ENCODE results near the gene EYS.

The EYS gene

GRCh38 chr6:63709148-63709547 is 1997.9 kb downstream of the EYS start:
- no peak for TF ChIP-seq MYC (IDR thresholded peaks at IDR 0.05; ENCODE audit: low read depth, low read length)
- TF ChIP-seq MAX (IDR thresholded peaks at IDR 0.05; ENCODE audit: low read depth, low read length) = no peak
- no peak for TF ChIP-seq CTCF (IDR thresholded peaks at IDR 0.05; ENCODE audit: low read depth, low read length)
- no peak for TF ChIP-seq POLR2A (IDR thresholded peaks at IDR 0.05; ENCODE audit: extremely low read depth, insufficient read length)
- H3K4me3 ChIP-seq (ENCODE audit: low read depth, low read length) = no peak overlapping the region
- no peak for DNase-seq (ENCODE audit: low read depth)

GRCh38 chr6:63708631-63709030 is 1998.4 kb downstream of the EYS start:
- TF ChIP-seq MAX (IDR thresholded peaks at IDR 0.05; ENCODE audit: low read depth, low read length) (no peak), MYC (IDR thresholded peaks at IDR 0.05; ENCODE audit: low read depth, low read length) (no peak), CTCF (IDR thresholded peaks at IDR 0.05; ENCODE audit: low read depth, low read length) (no peak), POLR2A (IDR thresholded peaks at IDR 0.05; ENCODE audit: extremely low read depth, insufficient read length) (no peak)
- DNase-seq (ENCODE audit: low read depth) = no peak
- no peak overlapping the region for H3K4me3 ChIP-seq (ENCODE audit: low read depth, low read length)

GRCh38 chr6:63706630-63707029 is 2000.4 kb downstream of the EYS start:
- no peak for TF ChIP-seq MAX (IDR thresholded peaks at IDR 0.05; ENCODE audit: low read depth, low read length)
- no peak for TF ChIP-seq MYC (IDR thresholded peaks at IDR 0.05; ENCODE audit: low read depth, low read length)
- no peak for TF ChIP-seq CTCF (IDR thresholded peaks at IDR 0.05; ENCODE audit: low read depth, low read length)
- TF ChIP-seq POLR2A (IDR thresholded peaks at IDR 0.05; ENCODE audit: extremely low read depth, insufficient read length) = no peak
- no peak for DNase-seq (ENCODE audit: low read depth)
- H3K4me3 ChIP-seq (ENCODE audit: low read depth, low read length) = no peak overlapping the region

GRCh38 chr6:63705707-63706106 is 2001.3 kb downstream of the EYS start:
- TF ChIP-seq POLR2A (IDR thresholded peaks at IDR 0.05; ENCODE audit: extremely low read depth, insufficient read length) (no peak), CTCF (IDR thresholded peaks at IDR 0.05; ENCODE audit: low read depth, low read length) (no peak)

GRCh38 chr6:63690221-63690620 is 2016.8 kb downstream of the EYS start:
- DNase-seq (ENCODE audit: low read depth) = peak; percentile 24
- no peak overlapping the region for H3K4me3 ChIP-seq (ENCODE audit: low read depth, low read length)
- TF ChIP-seq MYC (IDR thresholded peaks at IDR 0.05; ENCODE audit: low read depth, low read length) = no peak
- no peak for TF ChIP-seq MAX (IDR thresholded peaks at IDR 0.05; ENCODE audit: low read depth, low read length)
- TF ChIP-seq POLR2A (IDR thresholded peaks at IDR 0.05; ENCODE audit: extremely low read depth, insufficient read length) = no peak
- no peak for TF ChIP-seq CTCF (IDR thresholded peaks at IDR 0.05; ENCODE audit: low read depth, low read length)

More at GRCh38 chr6:63705707-63706106, 2001.3 kb downstream of the EYS start:
- H3K4me3 ChIP-seq (ENCODE audit: low read depth, low read length) = no peak overlapping the region
- no peak for DNase-seq (ENCODE audit: low read depth)

GRCh38 chr6:63689421-63689820 is 2017.6 kb downstream of the EYS start:
- TF ChIP-seq MYC (IDR thresholded peaks at IDR 0.05; ENCODE audit: low read depth, low read length) (no peak), POLR2A (IDR thresholded peaks at IDR 0.05; ENCODE audit: extremely low read depth, insufficient read length) (no peak), CTCF (IDR thresholded peaks at IDR 0.05; ENCODE audit: low read depth, low read length) (no peak), MAX (IDR thresholded peaks at IDR 0.05; ENCODE audit: low read depth, low read length) (no peak)
- no peak overlapping the region for H3K4me3 ChIP-seq (ENCODE audit: low read depth, low read length)
- DNase-seq (ENCODE audit: low read depth) = no peak
